ACC112 (cell line): ENCODE measurements around the gene RASL10B.
"Not testable (repeated sequence)": the region's sequence is repeated elsewhere in the genome, so short reads cannot be mapped to it uniquely, and the experiment has no call there.

Experiments used
- H2AFZ ChIP-seq: fragments of 200-600 bp; sonication (generic); one replicate; pipeline ENCODE4 v1.6.0; 2017; ENCODE audit warnings: antibody characterized with exemption, low read length; ENCODE audit not compliant: unreplicated experiment
- H3K27ac ChIP-seq: fragments of 200-600 bp; sonication (generic); 2 replicates; pipeline ENCODE4 v1.5.1; 2014; ENCODE audit warnings: low read depth, mild to moderate bottlenecking, antibody characterized with exemption, low read length, moderate library complexity
- H3K27me3 ChIP-seq: fragments of 200-600 bp; sonication (generic); 2 replicates; pipeline ENCODE4 v1.6.1; 2014; ENCODE audit warnings: mild to moderate bottlenecking, antibody characterized with exemption, low read length, moderate library complexity, mixed read lengths; ENCODE audit not compliant: insufficient read depth
- H3K36me3 ChIP-seq: fragments of 200-600 bp; sonication (generic); 2 replicates; pipeline ENCODE4 v1.6.1; 2016; ENCODE audit warnings: mild to moderate bottlenecking, antibody characterized with exemption, low read length, moderate library complexity, mixed read lengths; ENCODE audit not compliant: insufficient read depth
- H3K4me1 ChIP-seq: fragments of 200-600 bp; sonication (generic); one replicate; pipeline ENCODE4 v1.6.1; 2016; ENCODE audit warnings: low read length, mixed read lengths; ENCODE audit not compliant: insufficient read depth, unreplicated experiment, control insufficient read depth
- H3K4me3 ChIP-seq: fragments of 200-600 bp; sonication (generic); 2 replicates; pipeline ENCODE4 v1.5.1; 2014; ENCODE audit warnings: mild to moderate bottlenecking, low read depth, low read length
- H3K79me2 ChIP-seq: fragments of 200-600 bp; sonication (generic); one replicate; pipeline ENCODE4 v1.6.0; 2016; ENCODE audit warnings: low read length; ENCODE audit not compliant: control insufficient read depth, unreplicated experiment, insufficient read depth

The RASL10B gene

DNA sequence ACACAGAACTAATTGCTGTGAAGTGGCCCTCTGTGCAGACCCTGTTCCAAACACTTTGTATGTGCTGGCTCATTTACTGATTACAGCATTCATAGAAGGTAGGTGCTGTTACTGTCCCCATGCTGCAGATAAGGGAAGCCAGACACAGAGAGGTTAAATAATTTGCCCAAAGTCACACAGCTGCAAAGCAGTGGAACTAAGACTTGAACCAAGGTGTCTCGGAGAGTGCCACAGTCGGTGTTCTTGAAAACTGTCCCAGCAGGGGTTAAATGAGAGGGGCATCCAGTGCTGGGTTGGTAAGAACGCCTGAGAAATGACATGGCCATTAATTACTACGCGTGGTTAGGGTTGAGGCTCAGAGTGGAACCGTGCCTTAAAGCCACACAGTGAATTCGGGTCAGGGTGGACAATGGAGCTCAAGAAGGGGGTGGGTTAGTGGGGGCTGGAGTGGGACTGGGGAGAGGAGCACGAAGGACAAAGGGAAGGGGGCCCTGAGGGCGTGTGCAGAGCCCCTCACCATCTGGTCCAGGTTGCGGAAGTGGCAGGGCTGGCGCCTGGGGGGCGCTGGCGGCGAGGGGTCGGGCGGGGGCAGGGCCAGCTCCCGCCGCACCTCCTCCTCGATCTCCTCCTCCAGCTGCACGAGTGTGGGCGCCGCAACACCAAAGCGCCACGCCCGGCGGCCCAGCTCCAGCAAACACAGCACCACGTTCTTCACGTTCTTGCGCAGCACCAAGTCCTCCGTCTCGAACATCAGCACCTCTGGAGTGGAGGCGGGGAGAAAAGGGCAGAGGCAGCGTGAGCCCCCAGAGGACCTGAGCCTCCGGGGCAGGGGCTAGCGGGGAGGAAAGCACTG, 18.3 kb downstream of the RASL10B start:
- Histone ChIP-seq H3K27ac (no peak overlapping the region), H3K79me2 (no peaks in the 10 kb centered on the region), H3K4me1 (peaks cover 22% of the 10 kb centered on the region), H2AFZ (peak overlapping the region; percentile 62), H3K36me3 (no peaks in the 10 kb centered on the region), H3K4me3 (peak overlapping the region; percentile 60), H3K27me3 (peaks cover 29% of the 10 kb centered on the region)

DNA sequence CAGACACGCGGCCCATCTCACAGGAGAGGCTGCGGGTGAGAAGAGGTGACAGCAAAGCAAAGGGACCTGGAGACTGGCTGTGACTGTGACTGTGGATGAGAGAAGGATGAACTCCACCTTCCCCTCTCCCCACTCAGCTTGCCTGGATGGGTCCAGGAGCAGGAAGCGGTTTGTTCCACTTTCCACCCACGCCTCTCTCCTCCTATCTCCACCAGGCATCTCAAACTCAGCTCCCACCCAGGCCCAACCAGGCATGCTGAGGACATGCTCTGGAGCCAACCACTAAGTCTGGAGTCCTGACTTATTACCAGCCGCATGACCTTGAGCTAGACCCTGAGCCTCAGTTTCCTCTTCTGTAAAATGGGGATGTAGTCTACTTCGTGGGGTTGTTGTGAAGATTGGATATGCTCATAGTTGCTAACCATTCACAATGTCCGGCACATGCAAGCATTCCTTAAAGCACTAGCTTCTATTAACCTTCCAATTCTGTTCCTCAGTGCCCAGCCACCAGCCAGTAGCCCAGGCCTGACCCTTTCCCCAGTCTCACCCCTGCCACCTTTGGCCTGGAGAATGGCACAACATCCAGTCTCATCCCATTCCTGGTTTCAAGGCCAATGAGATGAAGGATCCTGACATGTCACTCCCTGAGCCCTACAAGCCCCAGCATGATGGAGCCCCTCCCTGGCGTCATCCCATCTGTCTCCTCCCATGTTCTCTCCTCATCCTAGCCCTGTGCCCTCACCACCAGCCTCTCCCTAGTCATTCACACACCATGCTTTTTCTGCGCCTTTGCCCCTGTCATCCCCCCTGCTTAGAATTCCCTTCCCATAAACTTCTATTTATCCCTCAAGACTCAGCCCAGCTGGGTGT, 19.3 kb downstream of the RASL10B start:
- Histone ChIP-seq H3K27ac (no peak overlapping the region), H3K27me3 (peaks cover 24% of the 10 kb centered on the region), H3K36me3 (no peaks in the 10 kb centered on the region), H2AFZ (peak overlapping the region; percentile 62), H3K79me2 (no peaks in the 10 kb centered on the region), H3K4me3 (peak overlapping the region; percentile 60; the same call in 1 of the 2 replicates), H3K4me1 (peaks cover 22% of the 10 kb centered on the region)

DNA sequence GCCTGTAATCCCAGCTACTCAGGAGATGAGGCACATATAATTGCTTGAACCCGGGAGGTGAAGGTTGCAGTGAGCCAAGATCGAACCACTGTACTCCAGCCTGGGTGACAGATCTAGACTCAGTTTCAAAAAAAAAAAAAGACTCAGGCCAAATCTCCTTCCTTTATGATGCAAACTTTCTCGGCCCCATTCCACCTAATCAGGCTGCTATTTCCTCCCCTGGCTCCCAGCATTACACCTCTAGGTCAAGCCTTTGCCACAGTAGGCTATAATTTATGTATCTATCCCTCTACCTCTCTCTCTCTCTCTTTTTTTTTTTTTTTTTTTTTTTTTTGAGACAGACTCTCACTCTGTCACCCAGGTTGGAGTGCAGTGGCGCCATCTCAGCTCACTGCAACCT, 20.1 kb downstream of the RASL10B start:
- H3K79me2 ChIP-seq, H3K4me3 ChIP-seq, H2AFZ ChIP-seq, H3K27ac ChIP-seq, H3K36me3 ChIP-seq: not testable (repeated sequence)
- peaks cover 22% of the 10 kb centered on the region for H3K4me1 ChIP-seq
- peaks cover 17% of the 10 kb centered on the region for H3K27me3 ChIP-seq

DNA sequence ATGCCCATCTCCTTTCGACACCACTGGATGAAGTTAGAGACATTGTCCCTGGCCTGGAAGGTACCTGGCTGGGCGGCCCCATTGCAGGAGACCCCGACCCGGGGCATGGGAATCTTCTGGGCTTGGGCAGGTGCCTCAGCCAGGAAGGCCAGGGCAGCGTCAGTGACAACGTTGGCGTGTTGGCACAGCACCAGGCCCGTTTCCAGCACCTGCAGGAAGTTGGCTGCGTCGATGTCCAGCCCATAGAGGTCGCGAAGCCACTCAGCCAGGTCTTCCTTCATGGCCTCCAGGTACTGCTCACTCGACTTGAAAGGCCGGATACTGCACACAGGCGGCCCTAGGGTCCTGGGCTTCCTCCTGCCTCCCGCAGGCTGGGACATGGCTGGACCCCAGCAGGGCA, 21.0 kb downstream of the RASL10B start:
- H3K36me3 ChIP-seq: no peaks in the 10 kb centered on the region
- no peak overlapping the region for H3K4me3 ChIP-seq
- peaks cover 11% of the 10 kb centered on the region; the same call in 1 of the 2 replicates for H3K27me3 ChIP-seq
- no peak overlapping the region for H3K27ac ChIP-seq
- H3K4me1 ChIP-seq: peaks cover 22% of the 10 kb centered on the region
- H2AFZ ChIP-seq: no peak overlapping the region
- H3K79me2 ChIP-seq: no peaks in the 10 kb centered on the region

DNA sequence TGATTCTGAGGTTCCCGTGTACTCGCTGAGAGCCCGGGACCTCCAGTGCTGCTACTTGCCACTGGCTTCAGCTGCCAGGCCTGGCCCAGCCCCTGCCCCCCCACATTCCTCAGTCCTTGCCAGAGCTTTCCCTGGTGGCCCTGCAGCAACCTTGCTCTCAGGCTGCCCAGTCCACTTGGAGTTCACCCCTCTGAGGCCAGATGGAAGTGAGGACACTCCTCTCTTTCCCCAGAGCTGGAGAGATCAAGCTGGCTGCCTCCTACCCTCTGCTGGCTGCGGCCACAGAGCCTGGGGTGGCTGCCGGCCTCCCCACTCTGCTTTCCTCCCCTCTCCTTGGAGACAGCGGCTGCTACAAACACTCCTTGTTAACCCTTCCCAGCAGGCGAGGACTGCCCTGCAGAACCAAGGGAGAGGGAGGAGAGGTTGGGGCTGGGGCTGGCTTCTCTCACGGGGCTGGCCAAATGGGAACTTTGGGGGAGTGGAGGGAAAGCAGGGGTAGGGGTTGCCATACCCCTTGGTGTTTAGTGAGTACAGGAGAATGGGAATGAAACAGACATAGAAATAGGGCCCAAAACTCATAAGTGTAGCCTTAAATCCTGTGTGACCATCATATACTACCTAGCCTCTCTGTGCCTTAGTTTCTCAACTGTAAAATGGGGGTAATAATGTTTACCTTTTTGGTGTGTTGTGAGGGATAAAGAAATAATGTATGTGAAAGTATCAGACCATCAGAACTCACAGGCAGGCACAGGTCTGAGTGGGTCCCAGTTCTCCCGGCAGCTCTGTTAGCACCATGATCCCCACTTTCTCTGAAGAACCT, 21.7 kb downstream of the RASL10B start, which contains the start of gene GAS2L2:
Gene GAS2L2, minus strand, starts transcription at position 295 of the 820 bp plus-strand sequence. CDS start 389 bp downstream, outside the sequence.
- peaks cover 17% of the 10 kb centered on the region for H3K4me1 ChIP-seq
- H3K36me3 ChIP-seq: no peaks in the 10 kb centered on the region
- no peak within 1 kb of the TSS for H3K4me3 ChIP-seq
- H3K27ac ChIP-seq: no peak within 1 kb of the TSS
- no peak within 1 kb of the TSS for H2AFZ ChIP-seq
- peaks cover 11% of the 10 kb centered on the region; the same call in 1 of the 2 replicates for H3K27me3 ChIP-seq
- H3K79me2 ChIP-seq: no peaks in the 10 kb centered on the region

DNA sequence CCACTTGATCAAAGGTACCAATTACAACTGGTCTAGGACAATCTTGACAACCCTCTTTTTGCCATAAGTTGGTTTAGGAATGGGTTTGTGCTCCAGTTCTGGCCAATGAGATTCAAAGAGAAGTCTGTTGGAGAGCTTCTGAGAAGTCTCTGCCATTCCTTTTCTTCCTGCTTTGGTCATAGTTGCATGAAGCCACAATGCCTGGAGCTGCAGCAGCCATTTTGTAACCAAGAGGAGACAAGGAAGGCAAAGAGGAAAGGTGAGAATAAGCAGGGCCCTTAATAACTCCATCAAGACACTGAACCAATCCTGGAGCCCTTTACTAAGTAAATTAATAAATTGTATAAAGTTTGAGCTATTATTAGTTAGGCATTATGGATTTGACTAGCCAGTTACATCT, 25.8 kb downstream of the RASL10B start:
- no peaks in the 10 kb centered on the region for H3K79me2 ChIP-seq
- H3K27ac ChIP-seq: no peak overlapping the region
- no peaks in the 10 kb centered on the region for H3K4me1 ChIP-seq
- no peaks in the 10 kb centered on the region for H3K27me3 ChIP-seq
- no peak overlapping the region for H3K4me3 ChIP-seq
- H2AFZ ChIP-seq: no peak overlapping the region
- H3K36me3 ChIP-seq: no peaks in the 10 kb centered on the region

DNA sequence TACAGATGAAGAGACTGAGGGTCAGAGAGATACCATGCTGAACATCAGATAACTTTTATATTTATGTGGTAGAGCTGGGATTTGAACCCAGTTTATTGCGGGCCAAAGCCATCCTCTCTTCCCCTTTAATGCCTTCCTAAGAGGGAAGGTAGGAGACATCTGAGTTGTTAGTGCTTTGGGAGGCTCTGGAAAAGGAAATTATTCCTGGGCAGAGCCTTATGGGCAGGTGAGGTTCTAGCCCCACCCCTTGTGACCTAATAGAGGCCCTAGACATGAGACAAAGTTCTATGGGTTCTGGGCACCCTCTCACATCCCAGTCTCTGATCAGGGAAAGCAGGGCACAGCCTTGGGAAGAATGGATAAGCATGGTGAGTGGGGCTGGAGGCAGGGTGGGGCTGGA, 29.1 kb downstream of the RASL10B start, which contains the start of gene C17orf50:
Gene C17orf50, plus strand, starts transcription at position 301 of the 400 bp plus-strand sequence. Its CDS starts 55 bp downstream, at position 356.
- no peaks in the 10 kb centered on the region for H3K36me3 ChIP-seq
- no peaks in the 10 kb centered on the region for H3K79me2 ChIP-seq
- no peak within 1 kb of the TSS for H3K4me3 ChIP-seq
- no peak within 1 kb of the TSS for H3K27ac ChIP-seq
- no peaks in the 10 kb centered on the region for H3K4me1 ChIP-seq
- no peaks in the 10 kb centered on the region for H3K27me3 ChIP-seq
- no peak within 1 kb of the TSS for H2AFZ ChIP-seq

DNA sequence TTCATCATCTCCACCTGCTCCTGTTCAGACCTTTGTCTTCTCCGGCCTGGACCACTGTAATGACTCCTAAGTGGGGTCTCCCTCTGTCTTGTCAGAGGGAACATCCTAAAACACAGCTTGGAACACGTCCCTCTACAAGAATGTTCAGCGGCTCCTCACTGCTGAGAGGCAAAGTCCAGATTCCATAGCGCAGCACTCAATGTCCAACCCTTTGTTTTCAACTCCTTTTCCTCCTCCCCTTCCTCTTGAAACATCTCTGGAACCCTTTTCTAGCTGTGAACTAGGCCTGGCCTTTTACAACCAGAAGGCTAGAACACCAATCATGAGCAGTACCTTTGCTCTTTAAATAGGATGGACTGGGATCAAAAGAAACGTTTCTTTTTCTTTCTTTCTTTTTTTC, 30.2 kb downstream of the RASL10B start:
- no peaks in the 10 kb centered on the region for H3K79me2 ChIP-seq

DNA sequence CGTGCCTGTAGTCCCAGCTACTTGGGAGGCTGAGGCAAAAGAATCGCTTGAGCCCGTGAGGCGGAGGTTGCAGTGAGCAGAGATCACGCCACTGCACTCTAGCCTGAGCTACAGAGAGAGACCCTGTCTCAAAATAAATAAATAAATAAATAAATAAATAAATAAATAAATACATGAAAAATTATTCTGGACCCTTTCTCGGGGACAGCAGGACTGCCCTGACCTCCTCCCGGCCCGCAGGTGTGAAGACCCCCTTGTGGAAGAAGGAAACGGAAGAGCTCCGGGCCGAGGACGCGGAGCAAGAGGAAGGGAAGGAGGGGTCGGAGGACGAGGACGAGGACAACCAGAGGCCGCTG, 32.3 kb downstream of the RASL10B start:
- no peak overlapping the region for H2AFZ ChIP-seq
- H3K27me3 ChIP-seq: peaks cover 4% of the 10 kb centered on the region; the same call in 1 of the 2 replicates
- H3K36me3 ChIP-seq: no peaks in the 10 kb centered on the region
- H3K4me3 ChIP-seq: peak overlapping the region; percentile 73
- no peaks in the 10 kb centered on the region for H3K4me1 ChIP-seq
- no peaks in the 10 kb centered on the region for H3K79me2 ChIP-seq
- H3K27ac ChIP-seq: no peak overlapping the region

More for the DNA sequence above, 30.2 kb downstream of the RASL10B start:
- Histone ChIP-seq H2AFZ (no peak overlapping the region), H3K4me3 (no peak overlapping the region), H3K27ac (no peak overlapping the region), H3K4me1 (no peaks in the 10 kb centered on the region), H3K27me3 (no peaks in the 10 kb centered on the region), H3K36me3 (no peaks in the 10 kb centered on the region)
